Upper lobe of right lung (tissue), 1 donor: ENCODE data around the gene ZNF777. TPM values are rescaled to one million over a fixed set of nuclear protein-coding genes. Genes with fewer than 3 reads are reported as not detected.
A peak's percentile ranks its signal among the peaks of the same experiment; 100 is the strongest.

Experiments
- ATAC-seq: fragments of 200-7000 bp; cut with Tn5 transposase; one replicate; pipeline ENCODE4 v1.9.1; 2020; ENCODE audit warnings: mild to moderate bottlenecking, moderate library complexity
- DNase-seq: peaks from one replicate; pipeline ENCODE4 v3.0.0-alpha.2; 2020
- H3K27ac ChIP-seq: fragments of 200-600 bp; one replicate; pipeline ENCODE4 v1.8.0; 2022
- H3K27me3 ChIP-seq: fragments of 200-600 bp; one replicate; pipeline ENCODE4 v1.8.0; 2022; ENCODE audit warnings: mild to moderate bottlenecking
- H3K36me3 ChIP-seq: fragments of 200-600 bp; one replicate; pipeline ENCODE4 v1.8.0; 2022
- H3K4me1 ChIP-seq: fragments of 200-600 bp; one replicate; pipeline ENCODE4 v1.8.0; 2022
- H3K4me3 ChIP-seq: fragments of 200-600 bp; one replicate; pipeline ENCODE4 v1.8.0; 2022; ENCODE audit warnings: mild to moderate bottlenecking
- H3K9me3 ChIP-seq: fragments of 200-600 bp; one replicate; pipeline ENCODE4 v1.8.0; 2022
- intact Hi-C: fragments of 100-400 bp; cut with DNase I; formaldehyde crosslinking; loops from one replicate; pipeline ENCODE4 v1.11.0; 2022
- long read RNA-seq: library from polyadenylated mRNA; unstranded; transcript quantifications from one replicate; pipeline ENCODE4 v2.0.0, GENCODE V29; 2021
- total RNA-seq: library from RNA; stranded (reverse); fragmentation: NEBNext Ultra II Directional; extraction: Animal tissue kit (Norgen Biotek cat#: 25700); gene quantifications from one replicate; pipeline ENCODE4 v1.2.1, GENCODE V29; 2021
- TF ChIP-seq, protein P1 (sequence below): fragments of 200-600 bp; IDR thresholded peaks from one replicate; pipeline ENCODE4 v1.8.0; 2022; ENCODE audit warnings: antibody characterized with exemption
- donor health status: DM: no; HTN: yes; CAD: no; lungs with severe emphysema.

ZNF777 gene
- total RNA-seq: 11.3 TPM
- long read RNA-seq, partial matches to known transcripts: 6 of 33 reads
- long read RNA-seq, other reads (novel, unspliced or antisense): 24 of 33 reads

DNA sequence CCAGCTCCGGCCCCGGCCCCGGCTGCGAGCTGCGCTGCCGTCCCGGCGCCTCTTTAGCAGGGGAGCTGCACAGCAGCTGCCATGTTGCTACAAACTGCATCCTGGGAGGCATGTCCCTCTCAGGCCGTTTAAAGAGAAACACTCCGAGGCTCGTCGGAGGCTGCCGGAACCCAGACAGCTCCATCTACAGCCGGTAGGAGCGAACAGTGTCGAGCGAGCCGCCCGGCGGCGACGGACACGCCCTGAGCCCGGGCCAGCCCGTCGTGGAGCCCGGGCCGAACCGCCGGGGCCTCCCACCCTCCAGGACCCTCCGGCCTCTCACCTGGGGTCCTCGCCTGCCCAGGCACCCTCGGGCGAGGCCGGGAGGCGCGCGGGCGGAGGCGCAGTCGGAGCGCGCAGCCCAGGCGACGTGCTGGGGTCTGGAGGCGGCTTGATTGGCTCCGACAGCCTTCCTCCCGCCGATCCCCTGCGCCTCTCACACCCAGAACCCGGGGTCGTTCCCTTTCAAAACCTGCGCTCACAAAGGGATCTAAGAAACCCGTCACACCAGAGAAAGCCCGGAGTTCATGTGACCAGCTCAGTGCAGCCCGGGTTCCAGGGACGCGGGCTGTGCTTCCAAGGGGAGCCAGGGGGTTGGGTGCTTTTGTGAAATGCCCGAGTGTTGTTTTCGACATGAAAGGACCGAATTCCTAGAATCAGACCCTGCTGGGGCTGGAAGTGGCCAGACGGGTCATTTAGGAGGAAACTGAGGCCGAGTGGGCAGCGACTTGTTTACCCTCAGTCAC is at the start of gene ZNF777:
Gene ZNF777 (minus strand): TSS at position 570 of the 785 bp plus-strand sequence. CDS start 5,040 bp downstream, outside the sequence.
- intact Hi-C loops: no loop called here
- Histone ChIP-seq H3K4me1 (peaks cover 19% of the 10 kb centered on the region), H3K27ac (peak within 1 kb of the TSS; percentile 82), H3K36me3 (peaks cover 7% of the 10 kb centered on the region), H3K9me3 (no peaks in the 10 kb centered on the region), H3K4me3 (peak within 1 kb of the TSS; percentile 85), H3K27me3 (no peaks in the 10 kb centered on the region)
- peak; percentile 98 for ATAC-seq
- TF ChIP-seq, protein P1, sequence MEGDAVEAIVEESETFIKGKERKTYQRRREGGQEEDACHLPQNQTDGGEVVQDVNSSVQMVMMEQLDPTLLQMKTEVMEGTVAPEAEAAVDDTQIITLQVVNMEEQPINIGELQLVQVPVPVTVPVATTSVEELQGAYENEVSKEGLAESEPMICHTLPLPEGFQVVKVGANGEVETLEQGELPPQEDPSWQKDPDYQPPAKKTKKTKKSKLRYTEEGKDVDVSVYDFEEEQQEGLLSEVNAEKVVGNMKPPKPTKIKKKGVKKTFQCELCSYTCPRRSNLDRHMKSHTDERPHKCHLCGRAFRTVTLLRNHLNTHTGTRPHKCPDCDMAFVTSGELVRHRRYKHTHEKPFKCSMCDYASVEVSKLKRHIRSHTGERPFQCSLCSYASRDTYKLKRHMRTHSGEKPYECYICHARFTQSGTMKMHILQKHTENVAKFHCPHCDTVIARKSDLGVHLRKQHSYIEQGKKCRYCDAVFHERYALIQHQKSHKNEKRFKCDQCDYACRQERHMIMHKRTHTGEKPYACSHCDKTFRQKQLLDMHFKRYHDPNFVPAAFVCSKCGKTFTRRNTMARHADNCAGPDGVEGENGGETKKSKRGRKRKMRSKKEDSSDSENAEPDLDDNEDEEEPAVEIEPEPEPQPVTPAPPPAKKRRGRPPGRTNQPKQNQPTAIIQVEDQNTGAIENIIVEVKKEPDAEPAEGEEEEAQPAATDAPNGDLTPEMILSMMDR: peak; percentile 61
- DNase-seq: peak; percentile 91

DNA sequence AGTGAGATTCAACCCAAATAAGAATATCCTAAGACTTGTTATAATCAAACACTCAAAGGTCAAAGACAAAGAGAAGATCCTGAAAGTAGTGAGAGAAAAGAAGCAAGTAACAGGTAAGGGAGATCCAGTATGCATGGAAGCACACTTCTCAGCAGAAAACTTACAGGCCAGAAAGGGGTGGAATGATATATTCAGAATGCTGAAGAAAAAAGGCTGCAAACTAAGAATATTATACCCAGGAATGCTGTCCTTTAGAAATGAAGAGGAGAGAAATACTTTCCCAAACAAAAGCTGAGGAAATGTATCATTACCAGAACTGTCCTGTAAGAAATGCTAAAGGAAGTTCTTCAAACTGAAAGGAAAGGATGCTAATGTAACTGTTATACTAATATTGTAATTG is 49.4 kb upstream of the ZNF777 start:
- H3K36me3 ChIP-seq: no peaks in the 10 kb centered on the region
- no peak overlapping the region for H3K27ac ChIP-seq
- intact Hi-C loops: no loop called here
- no peaks in the 10 kb centered on the region for H3K4me1 ChIP-seq
- no peaks in the 10 kb centered on the region for H3K27me3 ChIP-seq
- no peak for DNase-seq
- peaks cover 15% of the 10 kb centered on the region for H3K9me3 ChIP-seq
- TF ChIP-seq, protein P1: no peak
- no peak for ATAC-seq
- H3K4me3 ChIP-seq: no peak overlapping the region

DNA sequence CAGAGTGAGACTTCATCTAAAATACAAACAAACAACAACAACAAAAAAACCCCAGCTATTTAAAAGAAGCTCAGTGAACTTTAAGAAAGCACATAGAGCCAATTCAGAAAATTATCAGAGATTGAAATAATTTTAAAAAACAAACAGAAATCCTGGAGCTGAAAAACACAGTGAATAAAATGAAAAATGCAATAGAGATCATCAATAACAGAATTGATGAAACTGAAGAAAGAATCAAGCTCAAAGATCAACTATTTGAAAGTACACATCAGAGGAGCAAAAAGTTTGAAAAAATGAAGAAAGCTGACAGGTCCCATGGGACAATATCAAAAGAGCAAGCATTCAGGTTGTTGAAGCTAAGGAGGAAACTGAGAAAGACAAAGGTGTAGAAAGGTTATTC is 48.9 kb upstream of the ZNF777 start:
- Histone ChIP-seq H3K9me3 (peaks cover 15% of the 10 kb centered on the region), H3K27ac (no peak overlapping the region), H3K27me3 (no peaks in the 10 kb centered on the region), H3K4me3 (no peak overlapping the region), H3K36me3 (no peaks in the 10 kb centered on the region), H3K4me1 (no peaks in the 10 kb centered on the region)
- TF ChIP-seq, protein P1: no peak
- DNase-seq (no peak), ATAC-seq (no peak)
- intact Hi-C loops: no loop called here

DNA sequence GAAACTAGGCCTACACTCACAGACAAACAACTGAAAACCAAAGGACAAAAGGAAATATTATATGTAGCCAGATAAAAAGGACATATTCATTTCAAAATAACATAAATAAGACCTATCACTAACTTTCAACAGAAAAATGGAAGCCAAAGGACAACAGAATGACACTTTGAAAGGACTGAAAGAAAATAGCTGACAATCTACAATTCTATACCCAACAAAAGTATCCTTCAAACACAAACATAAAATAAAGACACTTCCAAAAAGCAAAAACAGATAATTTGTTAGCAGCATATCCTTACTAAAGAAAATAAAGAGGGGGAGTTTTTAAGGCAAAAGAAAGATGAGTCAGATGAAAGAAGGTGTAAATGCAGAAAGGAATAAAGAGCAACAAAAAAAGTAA is 44.7 kb upstream of the ZNF777 start:
- Histone ChIP-seq H3K9me3 (peaks cover 15% of the 10 kb centered on the region), H3K27me3 (no peaks in the 10 kb centered on the region), H3K27ac (no peak overlapping the region), H3K36me3 (no peaks in the 10 kb centered on the region), H3K4me3 (no peak overlapping the region), H3K4me1 (no peaks in the 10 kb centered on the region)
- intact Hi-C loops: no loop called here
- TF ChIP-seq, protein P1: no peak
- ATAC-seq: no peak
- no peak for DNase-seq

DNA sequence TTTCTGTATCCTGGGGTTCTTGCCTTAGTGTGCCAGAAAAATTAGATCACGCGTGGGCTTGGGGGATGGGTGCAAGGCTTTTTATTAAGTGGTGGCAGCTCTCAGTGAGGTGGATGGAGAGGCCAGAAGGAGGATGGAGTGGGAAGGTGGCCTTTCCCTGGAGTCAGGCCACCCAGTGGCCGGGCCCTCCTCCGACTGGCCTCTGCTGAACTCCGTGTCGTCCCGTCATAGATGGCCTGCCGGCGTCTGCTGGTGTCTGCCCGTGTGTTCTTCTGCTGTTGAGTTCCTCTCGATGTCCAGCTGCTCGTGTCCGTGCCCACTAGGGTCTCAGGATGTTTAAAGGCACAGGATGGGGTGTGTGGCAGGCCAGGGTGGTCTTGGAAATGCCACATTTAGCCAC is 40.8 kb upstream of the ZNF777 start:
- DNase-seq: no peak
- H3K4me3 ChIP-seq: no peak overlapping the region
- no peak for ATAC-seq

More for the DNA sequence above, 40.8 kb upstream of the ZNF777 start:
- Histone ChIP-seq H3K9me3 (no peaks in the 10 kb centered on the region), H3K27me3 (no peaks in the 10 kb centered on the region), H3K4me1 (peaks cover 4% of the 10 kb centered on the region), H3K36me3 (no peaks in the 10 kb centered on the region), H3K27ac (no peak overlapping the region)
- intact Hi-C loops: no loop called here
- TF ChIP-seq, protein P1: no peak
